Measurements from ENCODE around the gene TMEM201.

GRCh38 chr1:9589719-9590157 is 1.0 kb downstream of the TMEM201 start:
- TF ChIP-seq ZNF274 (IDR thresholded peaks at IDR 0.05; ENCODE audit: low read depth, low read length) = no peak
- TF ChIP-seq YY1 (IDR thresholded peaks at IDR 0.05; ENCODE audit: insufficient read depth, insufficient read length) = no peak

Data from NT2/D1 (cell line).